ENCODE results near the gene ADIPOR1.

Gene ADIPOR1

DNA sequence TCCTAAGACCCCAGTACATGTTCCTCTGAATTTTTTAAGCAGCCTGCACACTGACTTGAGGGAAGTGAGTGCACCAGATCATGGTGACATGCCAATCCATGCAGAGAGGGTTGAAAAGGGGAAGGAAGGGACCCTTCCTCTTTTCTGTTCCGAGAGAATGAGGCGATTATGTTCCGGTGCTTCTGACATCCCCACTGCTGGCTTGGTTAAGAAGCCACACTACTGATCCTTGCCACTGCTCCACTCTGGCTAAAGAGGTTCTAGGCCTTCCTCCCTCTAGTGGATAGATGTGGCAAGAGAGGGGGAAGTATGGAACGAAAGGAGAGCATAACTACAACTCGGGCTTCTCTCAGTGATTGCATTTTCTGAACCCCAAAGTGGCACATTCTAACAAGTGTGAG lies 10.8 kb upstream of the ADIPOR1 start:
- peak; percentile 77 for DNase-seq (ENCODE audit: low spot score)

DNA sequence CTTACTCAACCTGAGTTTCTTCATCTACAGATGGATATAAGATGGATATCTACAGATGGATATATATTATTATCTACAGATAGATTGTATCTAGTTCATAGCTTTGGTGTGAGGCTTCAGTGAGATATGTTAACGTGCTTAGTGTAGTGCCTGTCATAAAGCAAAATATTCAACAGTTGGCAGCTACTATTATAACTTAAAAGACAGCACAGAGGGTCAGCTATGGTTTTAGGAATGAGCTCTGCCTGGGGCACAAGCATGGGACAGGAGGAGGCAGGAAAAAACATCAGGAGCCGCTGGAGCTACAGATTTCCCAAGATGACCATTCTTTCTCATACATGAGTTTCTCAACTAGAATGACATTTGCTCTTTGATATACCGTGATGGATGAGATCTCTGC lies 10.2 kb upstream of the ADIPOR1 start:
- DNase-seq (ENCODE audit: low spot score), result no peak

DNA sequence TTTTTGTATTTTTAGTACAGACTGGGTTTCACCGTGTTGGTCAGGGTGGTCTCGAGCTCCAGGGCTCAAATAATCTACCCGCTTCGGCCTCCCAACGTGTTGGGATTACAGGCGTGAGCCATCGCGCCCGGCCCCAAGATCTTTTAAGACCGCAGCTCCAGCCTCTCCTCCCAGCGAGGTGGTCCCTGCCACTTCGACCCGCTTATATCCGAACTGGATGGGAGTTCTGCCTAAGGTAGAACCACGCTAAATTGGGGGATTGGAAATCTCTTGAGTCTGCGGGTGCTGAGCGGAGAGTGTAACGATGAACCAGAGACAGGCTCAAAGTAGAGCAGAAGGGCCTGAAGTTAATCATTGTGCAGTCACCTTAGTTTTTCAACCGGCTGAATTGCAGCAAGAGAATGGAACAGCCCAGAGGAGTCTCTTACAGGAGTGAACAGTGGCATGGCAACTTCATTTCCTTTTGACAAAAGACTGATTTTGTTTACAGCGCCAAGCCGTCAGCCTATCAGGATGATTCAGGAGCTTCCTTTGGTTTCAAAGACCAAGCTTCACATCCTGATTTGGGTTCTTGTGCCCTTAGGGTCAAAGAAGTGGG lies 9.7 kb upstream of the ADIPOR1 start:
- DNase-seq (ENCODE audit: low spot score), result peak; percentile 48

DNA sequence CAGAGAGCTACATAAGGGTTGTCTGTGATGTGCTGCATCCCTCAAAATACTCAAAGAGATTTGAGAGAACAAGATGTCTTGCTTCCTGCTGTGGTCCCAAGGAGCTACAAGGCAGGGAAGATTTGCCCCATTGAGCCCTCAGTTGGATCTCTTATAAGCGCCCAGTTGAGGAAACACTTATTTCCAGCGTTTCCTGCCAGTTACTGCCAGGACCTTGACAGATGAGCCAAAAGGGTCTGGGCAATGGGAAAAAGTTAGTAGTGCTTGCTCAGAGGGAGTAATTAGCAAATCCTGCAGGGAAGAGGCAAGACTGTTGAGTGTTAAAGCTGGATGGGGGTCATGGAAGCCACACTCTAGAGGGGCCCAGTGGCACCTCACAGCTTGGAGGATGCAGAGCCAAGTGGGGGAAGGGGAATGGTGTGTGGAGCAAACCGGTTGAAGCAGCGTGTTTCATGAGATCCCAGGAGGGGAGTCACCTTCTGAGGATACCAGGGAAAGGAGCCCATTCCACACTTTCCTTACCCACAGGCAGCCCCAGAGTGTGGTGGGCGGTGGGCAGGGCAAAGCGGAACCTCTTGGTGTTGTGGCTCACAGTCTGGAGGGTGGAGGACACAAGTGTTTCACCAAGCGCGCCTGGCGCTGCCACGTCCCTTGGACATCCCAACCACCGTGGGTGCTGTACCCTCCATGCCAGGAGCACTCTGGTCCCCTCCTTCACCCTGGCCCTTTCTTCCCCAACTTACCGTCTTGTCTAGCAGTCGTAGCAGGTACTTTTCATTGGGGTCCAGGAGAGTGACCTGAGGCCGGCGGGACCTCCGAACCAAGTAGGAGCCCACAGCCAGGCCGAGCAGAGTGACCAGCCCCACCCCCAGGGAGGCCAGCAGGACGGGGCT lies 8.1 kb upstream of the ADIPOR1 start:
- peak; percentile 10 for DNase-seq (ENCODE audit: low spot score)

DNA sequence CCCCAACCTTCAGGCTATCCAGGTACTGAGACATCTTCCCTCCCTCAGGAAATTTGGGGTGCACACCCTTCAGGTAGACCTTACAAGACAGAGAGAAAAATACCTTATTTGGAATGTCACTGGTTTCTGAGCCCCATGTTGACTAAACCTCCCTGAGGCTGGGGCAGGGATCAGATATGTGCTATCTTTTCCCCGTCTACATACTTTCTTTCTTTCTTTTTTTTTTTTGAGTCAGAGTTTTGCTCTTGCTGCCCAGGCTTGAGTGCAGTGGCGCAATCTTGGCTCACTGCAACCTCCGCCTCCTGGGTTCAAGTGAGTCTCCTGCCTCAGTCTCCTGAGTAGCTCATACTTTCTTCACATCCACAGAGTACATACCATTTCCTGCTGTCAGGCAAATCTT lies 7.3 kb upstream of the ADIPOR1 start:
- no peak for DNase-seq (ENCODE audit: low spot score)

DNA sequence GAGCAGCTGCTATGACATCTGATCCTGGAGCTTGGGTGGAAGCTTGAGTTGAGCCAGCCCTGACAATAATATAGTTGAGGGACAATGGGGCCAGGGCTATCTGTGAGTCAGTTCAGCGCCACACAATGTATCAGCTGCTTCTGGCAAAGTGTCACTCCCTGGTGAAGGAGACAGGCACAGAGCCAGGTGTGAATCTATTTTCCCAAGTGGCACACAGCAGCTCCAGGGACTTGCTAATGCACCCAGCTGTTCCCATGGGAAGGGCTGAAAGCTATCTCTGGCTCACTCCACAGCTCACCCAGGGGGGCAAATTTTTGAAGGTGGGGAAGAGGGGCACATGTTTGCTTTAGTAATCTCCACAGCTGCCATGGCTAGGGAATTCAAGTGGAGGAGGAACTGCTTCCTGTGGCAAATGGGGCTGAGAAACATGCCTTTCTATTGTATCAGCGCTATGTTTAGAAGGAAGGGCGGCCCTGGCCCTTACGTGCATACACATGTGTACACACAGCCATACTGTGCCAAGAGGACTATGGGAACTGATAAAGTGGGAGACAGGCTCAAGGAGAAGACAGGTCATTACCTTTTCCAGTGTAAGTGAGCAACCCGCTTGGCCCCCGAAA lies 6.8 kb upstream of the ADIPOR1 start:
- DNase-seq (ENCODE audit: low spot score), result no peak

DNA sequence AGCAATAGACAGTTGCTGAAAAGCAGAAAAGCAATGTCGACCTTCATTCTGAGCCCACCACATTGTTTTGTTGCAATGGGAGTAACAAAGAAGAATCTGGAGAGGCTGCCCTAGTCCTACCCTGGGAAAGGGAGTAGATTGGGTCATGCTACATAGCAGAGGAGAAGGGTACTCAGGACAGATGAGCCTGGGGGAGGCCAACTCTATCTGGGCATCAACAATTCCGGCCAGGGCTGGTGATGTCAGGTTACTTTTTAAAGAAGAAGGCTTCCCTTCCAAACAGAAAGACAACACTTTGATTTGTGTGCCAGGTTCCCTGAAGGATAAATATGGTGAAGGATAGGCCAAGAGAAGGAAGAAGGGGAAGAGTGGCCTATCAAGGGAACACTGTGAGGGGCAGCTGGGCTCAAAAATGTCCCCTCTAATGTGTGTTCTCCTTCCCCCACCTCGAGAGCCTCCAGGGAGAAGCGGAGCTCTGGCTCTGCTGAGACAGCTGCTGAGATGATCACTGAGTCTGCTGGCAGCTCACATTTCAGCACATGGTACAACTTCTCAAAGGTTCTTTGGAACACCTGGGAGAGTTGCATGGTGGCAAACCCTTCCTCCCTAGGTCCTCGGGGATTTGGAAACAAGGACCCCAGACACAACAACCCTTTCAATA lies 3.2 kb upstream of the ADIPOR1 start:
- DNase-seq (ENCODE audit: low spot score), result no peak

DNA sequence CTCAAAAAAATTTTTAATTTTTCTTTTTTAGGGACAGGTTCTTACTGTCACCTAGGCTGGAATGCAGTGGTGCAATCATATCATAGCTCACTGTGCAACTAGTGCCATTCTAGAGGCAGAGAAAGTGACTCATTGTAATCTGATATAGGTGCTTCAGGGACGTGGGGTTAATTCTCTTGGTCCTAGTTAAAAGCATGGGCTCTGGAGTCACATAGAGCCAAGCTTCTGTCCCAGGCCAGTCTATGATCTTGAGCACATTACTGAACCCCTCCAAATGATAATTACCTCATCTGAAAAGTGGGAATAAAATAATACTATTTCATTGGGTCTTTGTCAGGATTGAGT lies 1.1 kb upstream of the ADIPOR1 start:
- no peak for DNase-seq (ENCODE audit: low spot score)

DNA sequence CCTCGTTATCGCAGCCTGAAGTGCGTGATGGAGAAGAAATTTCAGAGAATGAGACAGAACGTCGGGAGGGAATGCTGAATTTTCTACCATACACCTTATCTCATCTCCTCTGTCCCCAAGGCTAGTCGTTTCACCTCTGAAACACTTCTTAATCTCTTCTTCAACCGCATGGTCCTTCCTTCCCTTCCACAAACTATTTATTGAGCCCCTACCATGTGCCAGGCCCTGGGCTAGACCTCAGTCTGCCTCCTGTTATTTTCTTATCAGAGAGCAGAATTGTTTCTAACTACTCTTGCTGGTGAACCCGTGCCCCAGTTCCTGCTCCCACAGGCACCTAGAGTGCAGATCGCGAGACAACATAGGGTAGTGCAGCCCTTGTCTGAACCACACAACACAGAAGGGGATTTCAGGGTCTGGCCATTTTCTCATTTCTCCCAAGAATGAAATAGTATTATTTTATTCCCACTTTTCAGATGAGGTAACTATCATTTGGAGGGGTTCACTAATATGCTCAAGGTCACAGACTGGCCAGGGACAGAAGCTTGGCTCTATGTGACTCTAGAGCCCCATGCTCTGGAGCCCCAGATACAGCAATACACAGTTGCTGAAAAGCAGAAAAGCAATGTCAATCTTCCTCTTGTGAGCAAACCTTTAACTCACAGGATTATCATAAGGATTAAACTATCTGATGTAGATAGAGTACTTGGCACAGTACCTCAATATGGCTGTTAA lies 598 bp upstream of the ADIPOR1 start:
- no peak for DNase-seq (ENCODE audit: low spot score)

DNA sequence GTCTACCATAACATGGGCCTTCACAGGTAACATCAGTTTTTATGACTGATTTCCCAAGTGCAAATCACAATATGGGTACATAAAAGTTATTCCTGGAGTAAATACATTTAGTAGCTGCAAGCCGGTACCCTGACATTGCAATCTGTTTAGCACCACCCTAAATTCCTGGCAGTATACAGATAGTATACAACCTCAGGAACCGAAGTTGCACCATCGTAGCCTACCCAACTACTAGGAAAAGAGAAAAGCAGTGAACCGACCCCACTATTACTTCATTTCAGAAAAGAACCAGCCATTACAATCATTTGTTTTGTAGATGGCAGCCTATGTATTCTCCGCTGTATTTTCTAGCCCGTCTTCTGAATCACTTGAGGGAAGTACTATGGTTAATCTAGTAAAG lies 1.1 kb downstream of the ADIPOR1 start:
- DNase-seq (ENCODE audit: low spot score), result no peak

DNA sequence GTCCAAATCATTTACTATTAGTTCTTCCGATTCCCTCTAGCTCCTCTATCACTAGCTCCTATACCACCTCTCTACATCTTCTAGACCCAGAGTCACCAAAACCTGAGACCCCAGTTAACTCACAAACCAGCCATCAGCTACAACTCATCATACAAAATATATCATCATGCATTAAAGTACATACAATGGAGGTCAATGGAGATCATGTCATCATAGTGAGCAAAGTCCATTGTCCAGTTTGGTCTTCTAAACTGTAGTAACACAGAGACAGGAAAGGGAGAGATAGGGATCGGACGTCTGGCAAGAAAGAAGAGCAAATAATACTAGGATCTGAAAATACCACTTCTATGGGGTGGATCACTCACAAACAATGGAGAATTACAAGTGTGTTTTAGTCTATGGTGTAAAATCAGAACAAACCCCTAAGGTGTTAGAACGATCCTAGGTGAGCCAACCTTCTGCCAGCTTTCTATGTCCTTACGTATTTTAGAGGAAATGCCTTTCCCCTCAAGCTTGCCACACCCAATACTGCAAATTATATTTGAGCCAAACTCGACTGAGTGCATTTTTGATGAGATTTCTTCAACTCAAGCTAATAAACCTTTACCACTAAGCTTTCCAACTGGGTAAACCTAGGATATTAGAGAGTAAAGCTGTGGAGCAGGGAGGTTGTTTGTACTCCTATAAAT lies 3.9 kb downstream of the ADIPOR1 start:
- no peak for DNase-seq (ENCODE audit: low spot score)

DNA sequence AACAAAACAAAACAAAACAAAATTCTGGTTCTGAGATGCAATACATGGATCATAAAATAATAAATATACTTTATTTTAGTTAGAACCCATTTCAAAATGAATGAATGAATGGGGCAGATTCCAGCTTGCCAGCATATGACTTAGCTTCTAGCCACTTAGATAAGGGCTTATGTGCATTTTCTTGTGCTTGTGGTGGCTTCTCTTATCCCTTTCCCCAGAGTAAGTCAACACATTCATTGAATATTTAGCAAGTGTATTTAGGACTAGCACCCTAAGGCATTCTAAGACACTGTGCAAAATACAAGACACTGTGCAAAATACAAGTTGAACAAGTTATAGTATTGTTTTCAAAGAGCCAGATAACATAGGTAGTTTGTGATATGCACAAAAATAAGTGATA lies 4.7 kb downstream of the ADIPOR1 start:
- no peak for DNase-seq (ENCODE audit: low spot score)

DNA sequence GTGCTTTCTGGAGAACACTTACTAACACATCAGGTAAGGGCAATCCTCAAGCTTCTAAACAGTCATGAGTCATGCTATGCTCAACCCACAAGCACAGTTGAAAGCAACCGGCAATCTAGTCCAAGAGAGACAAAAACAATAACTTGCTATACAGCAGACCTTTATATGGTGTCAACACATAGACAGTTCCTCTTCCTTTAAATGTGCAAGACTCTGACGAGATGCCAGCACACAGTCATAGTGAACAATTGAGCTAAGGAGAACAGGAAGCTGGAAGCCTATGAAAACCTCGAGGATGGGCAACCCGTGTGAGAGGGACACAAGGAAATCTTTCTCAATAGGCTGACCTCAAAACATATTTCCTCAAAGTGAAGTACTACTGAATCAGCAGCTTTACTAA lies 5.3 kb downstream of the ADIPOR1 start:
- DNase-seq (ENCODE audit: low spot score), result no peak

DNA sequence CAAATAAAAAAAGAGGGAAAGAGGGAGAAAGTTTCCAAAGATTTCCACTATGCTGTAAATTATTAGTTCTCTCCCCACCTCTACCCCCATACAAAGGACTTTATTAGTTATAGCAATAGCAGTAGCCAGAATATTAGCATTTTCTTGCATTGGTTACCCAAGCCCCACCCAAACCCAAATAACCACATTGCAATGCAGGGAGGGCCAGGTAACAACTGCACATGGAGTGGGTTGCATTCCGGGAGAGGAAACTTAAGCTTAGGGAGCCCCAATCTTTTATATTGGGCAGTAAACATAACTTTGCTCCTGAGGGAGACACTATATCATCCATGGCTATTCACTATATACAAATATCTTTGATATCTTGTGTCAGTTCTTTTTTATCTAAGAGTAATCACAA lies 6.0 kb downstream of the ADIPOR1 start:
- no peak for DNase-seq (ENCODE audit: low spot score)

DNA sequence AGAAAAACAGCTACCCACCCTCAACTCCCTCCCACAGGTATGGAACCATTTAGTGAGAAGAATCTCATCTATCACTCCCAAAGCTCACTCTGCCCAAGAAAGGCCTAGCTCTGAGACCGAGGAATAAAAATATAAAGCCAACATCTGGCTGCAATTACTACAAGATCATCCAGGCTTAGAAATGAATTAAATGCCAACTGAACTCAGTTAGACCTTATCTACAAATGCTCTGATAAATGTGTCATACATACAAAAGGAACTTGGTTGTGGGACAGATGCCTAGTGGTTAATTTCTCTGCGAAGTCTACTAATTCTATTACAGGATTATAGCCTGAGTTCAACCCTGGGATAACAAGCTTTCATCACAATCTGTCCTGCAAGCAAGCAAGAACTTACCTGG lies 6.7 kb downstream of the ADIPOR1 start:
- DNase-seq (ENCODE audit: low spot score), result no peak

DNA sequence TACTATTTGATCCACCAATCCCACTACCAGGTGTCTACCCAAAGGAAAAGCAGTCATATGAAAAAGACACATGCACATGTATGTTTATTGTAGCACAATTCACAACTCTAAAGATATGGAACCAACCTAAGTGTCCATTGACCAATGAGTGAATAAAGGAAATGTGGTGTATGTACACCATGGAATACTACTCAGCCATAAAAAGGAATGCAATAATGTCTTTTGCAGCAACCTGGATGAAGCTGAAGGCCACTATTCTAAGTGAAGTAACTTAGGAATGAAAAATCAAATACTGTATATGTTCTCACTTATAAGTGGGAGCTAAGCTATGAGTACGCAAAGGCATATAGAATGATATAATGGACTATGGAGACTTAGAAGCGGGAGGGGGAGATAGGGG lies 12.6 kb downstream of the ADIPOR1 start:
- no peak for DNase-seq (ENCODE audit: low spot score)

DNA sequence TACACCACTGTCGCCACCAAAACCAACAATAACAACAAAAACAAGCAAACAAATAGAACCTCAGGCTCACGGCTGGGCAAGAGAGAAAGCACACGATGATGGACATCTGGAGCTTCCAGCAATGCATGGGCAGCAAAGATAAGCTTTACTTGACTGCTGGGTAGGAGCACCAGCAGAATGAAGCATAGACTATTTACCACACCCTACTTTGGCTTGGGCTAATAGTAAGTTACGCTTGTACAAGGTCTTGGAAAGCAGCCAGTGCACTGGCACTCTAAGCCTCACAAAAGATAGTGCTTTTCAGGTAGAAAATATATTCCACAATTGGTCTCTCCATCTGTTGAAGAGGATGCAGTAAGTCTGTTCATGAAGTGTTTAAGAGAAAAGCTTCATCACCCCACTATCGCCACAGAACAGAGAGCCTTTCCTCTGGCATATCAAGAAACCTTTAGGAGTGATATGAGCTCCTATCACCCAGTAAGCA lies 13.6 kb downstream of the ADIPOR1 start:
- no peak for DNase-seq (ENCODE audit: low spot score)

DNA sequence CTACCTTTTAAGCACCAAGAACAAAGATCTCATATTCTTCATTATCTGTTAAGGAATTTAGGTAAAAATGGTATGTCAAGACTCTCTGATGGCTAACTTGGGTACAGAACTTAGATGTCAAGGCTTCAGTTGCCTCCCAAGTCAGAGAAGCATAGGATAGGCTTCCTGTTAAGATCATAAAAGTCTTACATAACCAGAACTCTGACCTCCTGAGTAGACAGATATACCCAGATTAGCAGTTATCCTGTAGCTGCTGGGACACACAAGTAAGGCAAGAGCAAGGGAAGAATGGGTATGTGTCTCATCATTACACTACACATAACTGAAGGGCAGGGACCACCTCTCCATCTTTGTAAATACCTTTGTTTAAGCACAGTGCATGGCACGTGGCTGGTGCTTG lies 15.7 kb downstream of the ADIPOR1 start:
- DNase-seq (ENCODE audit: low spot score), result no peak

DNA sequence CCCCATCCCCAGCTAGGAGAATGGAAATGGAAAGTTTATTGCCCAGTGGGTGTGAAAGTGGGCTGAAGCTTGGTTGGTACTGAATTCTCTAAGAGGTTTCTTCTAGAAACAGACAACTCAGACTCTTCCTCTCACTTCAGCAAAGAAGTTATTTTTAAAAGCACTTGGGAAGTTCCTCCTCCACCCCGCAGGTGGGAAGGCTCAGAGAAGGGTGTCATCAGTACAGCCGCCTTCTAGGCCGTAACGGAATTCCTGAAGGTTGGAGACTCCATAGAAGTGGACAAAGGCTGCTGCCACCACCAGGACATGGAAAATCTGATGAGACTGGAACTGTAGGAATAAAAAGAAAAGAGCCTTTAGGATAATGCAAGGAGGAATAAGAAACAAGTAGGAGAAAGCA lies 16.7 kb downstream of the ADIPOR1 start:
- no peak for DNase-seq (ENCODE audit: low spot score)

DNA sequence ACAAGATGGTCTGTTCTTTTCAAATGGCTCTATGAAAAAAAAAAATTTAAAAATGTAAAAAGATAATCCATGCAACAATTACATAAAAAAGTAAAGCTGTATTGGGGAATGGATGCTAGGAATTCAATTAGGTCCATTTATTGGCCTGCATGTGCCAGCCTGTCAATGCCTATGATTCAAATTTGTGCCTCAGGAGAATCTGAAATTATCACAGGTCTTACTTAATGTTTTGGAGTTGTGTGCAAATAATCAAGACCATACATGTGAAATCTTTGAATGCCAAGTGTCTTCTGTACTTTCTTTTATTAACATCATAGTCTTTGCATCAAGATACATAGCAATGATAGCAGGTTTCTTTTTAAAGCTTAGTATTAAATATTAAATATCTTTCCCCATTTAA lies 17.6 kb downstream of the ADIPOR1 start:
- no peak for DNase-seq (ENCODE audit: low spot score)

DNA sequence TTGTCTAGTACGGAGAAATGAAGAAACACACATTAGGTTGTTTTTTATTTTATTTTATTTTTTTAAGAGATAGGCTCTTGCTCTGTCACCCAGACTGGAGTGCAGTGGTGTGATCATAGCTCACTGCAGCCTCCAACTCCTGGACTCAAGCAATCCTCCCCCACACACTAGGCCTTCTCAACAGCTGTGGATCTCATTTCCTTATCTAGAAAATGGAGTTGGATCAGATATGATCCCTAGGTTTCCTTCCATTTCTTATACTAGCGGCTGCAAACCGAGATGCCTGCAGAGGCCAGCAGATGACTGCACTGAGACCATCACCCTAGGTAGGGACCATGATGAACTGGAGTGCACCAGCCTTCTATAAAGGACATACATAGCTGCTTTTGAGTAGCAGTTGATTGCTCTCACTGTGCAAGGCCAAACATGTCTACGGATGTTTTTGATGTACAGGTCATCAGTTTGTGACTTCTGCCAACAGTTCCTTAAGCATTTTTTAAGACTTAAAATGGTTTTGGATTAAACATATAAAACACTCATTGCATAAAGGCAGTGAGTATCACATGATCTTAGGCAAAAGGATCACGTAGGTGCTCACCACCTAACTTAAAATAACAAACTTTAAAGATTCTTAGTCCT lies 19.7 kb downstream of the ADIPOR1 start:
- no peak for DNase-seq (ENCODE audit: low spot score)
